CD4-positive, alpha-beta T cell treated with Interleukin-17A for 1 hour (primary cell): Measurements from ENCODE around the gene PIH1D2.
"Not testable (repeated sequence)": the region's sequence is repeated elsewhere in the genome, so short reads cannot be mapped to it uniquely, and the experiment has no call there.

Experiments
- DNase-seq: peaks from one replicate; pipeline ENCODE4 v3.0.0-alpha.2; 2020

Gene PIH1D2, protein sequence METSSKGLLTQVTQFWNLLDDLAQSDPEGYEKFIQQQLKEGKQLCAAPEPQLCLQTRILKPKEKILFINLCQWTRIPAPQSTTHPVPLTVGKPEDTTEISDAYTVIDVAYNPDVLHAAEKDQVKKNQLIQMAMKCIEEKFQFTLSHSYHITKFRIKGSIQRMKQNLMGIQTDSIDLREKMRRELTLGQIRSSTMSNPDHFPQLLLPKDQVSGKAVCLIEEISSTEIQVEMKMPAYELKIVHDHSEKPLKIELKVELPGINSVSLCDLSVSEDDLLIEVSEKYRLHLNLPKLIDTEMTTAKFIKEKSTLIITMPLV

DNA sequence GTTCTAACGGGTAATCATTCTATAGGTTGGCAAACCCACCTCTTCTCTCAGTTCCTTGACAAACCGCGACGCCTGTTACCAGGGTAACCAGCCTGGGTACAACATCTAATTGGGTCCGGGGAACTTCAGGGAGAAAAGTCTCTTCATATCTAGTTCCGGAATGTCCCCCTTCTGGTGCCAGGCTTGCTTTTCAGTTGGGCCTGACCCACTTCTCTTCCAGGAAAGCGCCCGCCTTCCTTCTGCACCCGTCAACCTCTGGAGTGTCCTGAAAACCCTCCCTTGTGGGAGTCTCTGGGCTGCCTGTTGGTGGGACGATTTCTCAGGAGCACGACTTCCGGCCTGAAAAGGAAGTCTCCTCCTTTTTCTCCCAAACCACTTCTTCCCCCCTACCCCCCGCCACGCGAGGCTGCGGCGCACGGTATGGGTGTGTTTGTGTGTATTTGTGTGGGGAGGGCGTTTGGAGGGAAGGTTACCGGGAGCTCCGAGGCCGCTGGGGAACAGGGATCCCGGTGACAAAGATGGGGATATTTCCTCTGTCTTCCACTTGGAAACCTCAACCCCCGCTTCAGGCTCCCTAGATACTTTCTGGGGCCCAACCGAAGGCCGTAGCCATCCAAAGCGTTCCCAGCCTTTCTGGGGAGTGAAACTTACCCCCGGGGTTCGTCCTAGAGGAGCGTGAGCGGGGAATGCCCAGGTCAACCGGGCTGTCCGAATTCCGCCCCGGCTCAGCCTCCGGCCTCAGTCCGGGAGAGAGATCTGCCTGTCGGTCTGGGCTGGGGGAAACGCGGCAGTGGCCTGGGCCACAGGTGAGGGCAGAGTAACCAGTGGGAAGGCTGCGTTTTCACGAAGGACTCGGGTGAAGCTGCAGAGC lies at the start of gene PIH1D2, which contains the start of gene NKAPD1:
Gene PIH1D2, minus strand, starts transcription at position 77 of the 871 bp plus-strand sequence. CDS start 843 bp downstream, outside the sequence.
Gene NKAPD1, plus strand, starts transcription at position 359 of the 871 bp plus-strand sequence. CDS start 1,276 bp downstream, outside the sequence.
- peak; percentile 91 for DNase-seq

DNA sequence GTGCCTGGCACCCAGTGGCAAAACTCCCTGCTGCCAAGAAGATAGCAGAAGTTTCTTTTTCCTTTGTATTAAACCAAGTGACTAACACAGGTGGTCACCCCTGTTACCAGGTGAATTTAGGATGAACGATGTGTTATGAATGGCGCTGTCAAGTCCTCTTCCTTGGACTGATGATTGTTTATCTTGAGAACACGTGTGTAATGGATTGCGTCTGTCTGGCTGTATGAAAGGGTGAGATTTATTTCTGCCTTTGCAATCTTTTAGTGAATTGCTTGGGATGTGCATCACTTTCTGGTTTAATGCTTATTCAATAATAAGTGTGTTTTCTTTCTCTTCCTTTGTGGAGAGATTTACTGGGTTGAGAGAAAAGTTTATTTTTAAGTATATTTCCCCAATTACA lies 49.3 kb upstream of the PIH1D2 start:
- DNase-seq = no peak

DNA sequence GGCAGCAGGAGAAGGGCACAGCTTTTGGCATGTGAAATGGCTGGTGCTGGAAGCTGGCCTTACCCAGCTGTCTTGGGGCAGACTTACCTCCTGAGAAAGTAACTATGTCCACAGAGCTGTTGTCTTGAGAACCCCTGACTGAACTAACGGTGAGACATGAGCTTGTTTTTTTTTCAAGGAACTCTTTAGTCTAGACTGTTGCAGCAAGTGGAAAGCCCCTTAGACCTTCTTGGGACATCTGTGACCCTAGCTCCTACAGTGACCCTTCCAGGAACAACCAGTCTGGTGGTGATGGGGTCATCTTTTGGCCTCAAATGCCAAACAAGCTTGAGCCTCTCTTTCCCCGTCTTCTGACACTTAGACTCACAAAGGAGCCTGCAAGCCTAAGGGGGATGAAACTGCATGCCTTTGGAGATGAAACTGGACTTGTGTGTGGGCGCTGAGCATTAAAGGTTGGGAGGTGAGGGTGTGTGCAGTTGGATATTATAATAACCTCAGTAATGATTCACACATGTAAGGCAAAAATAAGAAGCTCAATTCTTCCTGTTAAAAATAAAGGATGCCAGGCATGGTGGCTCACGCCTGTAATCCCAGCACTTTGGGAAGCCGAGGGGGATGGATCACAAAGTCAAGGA lies 48.3 kb upstream of the PIH1D2 start:
- DNase-seq = no peak

DNA sequence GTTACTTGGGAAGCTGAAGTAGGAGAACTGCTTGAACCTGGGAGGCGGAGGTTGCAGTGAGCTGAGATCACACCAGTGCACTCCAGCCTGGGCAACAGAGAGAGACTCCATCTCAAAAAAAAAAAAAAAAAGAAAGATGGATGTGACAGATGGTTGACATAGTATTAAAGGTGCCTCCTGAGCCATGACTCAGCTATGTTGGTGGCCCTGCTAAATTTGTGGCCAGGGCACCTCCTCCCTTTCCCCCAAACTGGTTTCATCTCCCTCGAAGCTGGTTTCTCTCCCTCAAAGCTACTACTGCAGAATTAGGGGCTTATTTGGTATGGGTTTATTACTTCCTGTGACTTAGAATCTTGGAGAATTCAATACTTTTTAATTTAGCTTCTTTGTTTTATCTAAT lies 44.4 kb upstream of the PIH1D2 start:
- DNase-seq = no peak

DNA sequence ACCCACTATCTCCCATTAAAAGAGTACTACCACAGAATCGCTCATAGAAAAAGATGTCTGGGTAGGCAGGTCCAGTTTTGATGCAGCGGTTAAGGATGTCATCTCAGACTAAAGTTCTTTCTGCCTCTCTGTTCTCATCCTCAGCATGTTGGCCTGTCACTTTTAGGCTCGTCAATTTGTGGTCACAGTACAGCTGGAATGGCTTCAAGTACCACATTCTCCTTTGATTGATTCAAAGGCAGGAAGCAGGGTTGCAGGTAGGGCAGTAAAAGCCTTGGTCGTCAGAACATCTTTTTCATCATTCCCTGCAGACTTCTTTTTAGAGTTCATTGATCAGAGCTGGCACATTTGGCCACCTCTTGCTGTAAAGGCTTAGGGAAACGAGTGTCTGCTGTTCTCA lies 41.6 kb upstream of the PIH1D2 start:
- no peak for DNase-seq

DNA sequence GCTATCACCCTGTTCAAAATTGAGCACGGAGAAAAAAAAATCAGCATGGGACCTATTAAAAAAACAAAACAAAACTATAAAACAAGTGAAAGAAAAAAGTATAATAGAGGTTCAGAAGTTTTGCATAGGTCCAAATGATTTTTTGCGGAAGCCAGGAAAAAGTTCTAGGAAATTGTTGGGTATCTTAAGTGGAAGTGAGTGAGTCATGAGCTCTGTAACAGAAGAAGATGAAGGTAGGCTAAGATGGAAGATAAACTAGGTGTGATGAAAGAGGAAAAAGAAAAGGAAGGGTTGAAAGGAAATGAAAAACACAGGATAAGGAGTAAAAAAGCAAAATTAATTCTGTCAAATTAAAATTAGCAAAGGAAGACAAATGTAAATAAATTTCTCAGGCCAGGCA lies 40.6 kb upstream of the PIH1D2 start:
- no peak for DNase-seq

DNA sequence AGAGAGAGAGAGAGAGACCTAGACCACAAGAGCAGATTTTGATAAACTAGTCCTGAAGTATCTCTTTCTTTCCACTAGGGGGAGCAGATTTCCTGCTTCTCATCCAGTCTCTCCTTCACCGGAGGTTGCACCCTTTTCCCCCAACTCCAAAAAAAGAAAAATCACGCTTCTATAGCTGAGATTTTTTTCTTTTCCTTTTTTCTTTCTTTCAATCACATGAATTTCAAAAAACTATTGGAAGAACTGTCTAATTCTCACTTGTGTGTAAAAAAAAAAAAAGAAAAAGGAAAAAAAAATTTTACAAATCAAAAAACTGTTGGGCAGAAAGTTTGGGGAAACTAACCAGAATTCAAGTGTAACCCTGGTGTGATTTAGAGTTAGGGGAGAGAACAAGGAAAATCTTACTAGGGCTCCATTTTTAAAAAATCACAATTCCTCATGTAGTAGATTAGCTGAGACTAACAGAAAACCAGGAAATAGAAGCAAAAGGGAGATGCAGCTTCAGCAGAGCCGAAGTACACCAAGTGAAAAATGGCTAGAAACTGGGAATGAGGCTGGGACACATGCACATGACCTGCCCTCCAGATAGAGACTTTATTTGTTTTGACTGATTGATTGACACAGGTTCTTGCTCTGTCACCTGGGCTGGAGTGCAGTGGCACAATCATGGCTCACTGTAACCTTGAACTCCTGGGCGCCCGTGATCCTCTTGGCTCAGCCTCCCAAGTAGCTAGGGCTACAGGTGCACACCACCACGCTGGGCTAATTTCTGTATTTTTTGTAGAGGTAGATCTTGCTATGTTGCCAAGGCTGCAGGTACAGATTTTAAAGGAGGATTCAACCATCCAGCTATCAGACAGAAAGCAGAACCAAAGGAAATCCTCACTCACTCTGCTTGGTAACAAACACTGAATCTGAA lies 40.0 kb upstream of the PIH1D2 start:
- peak; percentile 53 for DNase-seq

DNA sequence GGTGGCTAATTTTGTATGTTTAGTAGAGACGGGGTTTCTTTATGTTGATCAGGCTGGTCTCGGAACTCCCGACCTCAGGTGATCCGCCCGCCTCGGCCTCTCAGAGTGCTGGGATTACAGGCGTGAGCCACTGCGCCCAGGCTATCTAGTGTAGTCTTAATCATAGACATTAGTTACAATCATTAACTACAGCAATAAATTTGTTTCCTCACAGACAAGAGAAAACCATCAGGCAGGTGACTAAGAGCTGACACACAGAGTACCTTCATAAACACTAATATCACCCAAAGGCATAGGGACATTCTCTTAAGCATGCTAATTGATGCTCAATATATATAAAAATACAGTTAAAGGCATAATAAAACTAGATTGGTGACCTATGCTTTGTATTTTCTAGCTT lies 32.3 kb upstream of the PIH1D2 start:
- no peak for DNase-seq

DNA sequence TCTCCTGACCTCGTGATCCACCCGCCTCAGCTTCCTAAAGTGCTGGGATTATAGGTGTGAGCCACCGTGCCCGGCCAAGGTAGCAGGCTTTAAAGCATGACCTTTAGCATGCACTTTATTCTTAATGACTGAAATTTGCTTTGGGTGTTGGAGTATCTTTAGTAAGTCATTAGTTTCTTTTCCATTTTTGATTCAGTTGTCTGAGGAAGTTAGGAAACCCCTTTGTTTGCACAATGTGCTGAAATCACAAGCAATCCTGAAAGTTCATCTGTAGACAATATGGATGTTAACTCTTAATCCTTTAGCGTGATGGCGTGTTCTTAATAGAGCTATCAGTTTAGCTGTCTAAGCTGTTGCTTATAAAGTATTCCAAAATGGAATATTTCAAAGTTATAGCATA lies 29.6 kb upstream of the PIH1D2 start:
- no peak for DNase-seq

DNA sequence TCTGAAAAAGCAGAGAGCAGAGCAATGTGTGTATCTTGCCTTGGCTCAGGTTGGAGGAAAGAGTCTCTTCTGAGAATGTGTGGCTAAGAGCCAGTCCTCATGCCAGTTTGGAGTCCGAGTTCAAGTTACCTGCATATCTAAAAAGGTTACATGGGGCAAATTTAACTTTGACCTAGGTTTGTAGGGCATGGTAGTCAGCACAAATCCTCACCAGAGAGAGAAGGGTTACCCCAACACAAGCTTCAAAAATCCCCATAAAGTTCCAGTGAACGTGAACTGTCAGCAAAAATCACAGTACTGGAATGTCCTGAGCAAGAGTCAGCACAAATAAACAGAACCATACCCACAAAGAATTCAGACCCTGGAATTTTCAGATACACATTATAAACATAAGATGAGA lies 26.6 kb upstream of the PIH1D2 start:
- DNase-seq = no peak

DNA sequence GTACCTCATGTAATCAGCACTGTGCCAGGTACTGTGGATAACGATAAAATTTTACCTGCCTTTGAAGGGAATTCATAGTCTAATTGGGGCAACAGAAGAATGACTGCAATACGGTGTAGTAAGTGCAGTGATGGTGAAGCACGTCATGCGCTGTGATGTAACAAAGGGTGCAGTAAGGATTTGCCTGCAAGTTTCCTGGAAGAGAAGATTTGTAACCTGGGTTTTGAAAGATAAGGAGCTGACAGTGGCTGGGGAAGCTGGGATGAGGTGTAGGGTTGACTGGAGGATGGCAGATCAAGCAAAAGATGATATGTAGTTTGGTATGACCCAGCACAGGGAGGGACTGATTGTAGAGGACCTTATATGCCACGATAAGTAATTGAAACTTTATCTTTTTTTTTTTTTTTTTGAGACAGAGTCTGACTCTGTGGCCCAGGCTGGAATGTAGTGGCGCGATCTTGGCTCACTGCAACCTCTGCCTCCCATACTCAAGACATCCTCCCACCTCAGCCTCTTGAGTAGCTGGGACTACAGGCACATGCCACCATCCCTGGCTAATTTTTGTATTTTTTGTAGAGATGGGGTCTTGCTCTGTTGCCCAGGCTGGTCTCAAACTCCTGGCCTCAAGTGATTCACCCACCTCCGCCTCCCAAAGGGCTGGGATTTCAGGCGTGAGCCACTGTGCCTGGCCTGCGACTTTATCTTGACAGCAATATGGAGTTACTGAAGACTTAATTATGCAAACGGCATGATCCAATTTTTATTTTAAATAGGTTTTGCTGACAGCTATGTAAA lies 24.1 kb upstream of the PIH1D2 start:
- DNase-seq = no peak

DNA sequence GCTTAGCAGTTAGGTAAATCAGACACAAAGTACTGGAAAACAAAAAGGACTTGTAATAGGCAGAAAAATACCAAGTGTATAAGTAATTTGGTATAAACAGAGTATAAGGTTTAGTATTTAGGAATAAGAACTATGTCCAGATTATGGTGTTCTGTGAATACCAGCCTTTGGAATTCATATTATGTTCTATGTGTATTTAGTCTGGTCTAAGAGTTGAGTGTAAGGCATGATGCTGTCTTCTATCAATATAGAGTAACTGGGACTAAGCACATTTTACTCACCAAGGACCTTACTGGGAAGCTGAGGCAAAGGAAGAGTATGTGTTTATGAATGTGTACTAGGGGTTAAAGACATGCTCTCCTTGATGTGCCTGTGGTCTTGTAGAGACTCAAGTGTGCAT lies 22.4 kb upstream of the PIH1D2 start:
- no peak for DNase-seq

DNA sequence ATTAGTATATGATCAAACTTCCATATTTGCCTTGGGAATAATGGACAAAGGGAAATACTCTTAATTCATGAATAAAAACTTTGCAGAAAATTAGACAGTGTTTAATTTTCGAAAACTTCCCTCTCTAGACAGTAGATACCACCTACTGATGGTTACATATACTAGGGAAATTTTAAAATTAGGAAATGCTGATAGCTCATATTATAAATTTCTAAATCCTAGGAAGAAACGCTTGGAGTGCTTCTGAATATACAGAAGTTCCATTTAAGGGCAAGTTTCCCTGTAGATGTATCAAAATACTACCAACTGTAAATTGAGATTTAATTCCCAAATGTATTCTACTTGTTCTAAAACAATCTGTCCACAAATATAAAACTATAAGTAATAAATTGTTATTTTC lies 21.5 kb upstream of the PIH1D2 start:
- not testable (repeated sequence) for DNase-seq

DNA sequence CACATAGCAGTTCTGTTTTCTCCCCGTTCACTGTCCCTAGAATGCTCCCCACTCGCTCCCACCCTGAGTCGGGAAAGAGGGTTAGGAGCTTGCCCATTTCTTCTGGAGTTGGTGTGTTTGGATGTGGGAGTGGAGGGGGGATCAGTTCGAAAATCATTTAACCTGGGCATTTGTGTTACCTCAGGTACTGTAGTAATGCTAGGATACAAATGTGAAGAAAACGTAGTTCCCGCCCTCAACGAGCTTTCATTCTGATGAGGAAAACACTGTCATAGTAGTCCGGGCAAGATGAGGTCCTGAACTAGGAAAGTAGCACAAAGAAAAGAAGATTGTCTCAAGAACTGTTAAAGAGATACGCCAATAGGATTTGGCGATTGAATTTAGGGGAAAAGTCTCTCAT lies 13.4 kb upstream of the PIH1D2 start:
- DNase-seq = no peak

DNA sequence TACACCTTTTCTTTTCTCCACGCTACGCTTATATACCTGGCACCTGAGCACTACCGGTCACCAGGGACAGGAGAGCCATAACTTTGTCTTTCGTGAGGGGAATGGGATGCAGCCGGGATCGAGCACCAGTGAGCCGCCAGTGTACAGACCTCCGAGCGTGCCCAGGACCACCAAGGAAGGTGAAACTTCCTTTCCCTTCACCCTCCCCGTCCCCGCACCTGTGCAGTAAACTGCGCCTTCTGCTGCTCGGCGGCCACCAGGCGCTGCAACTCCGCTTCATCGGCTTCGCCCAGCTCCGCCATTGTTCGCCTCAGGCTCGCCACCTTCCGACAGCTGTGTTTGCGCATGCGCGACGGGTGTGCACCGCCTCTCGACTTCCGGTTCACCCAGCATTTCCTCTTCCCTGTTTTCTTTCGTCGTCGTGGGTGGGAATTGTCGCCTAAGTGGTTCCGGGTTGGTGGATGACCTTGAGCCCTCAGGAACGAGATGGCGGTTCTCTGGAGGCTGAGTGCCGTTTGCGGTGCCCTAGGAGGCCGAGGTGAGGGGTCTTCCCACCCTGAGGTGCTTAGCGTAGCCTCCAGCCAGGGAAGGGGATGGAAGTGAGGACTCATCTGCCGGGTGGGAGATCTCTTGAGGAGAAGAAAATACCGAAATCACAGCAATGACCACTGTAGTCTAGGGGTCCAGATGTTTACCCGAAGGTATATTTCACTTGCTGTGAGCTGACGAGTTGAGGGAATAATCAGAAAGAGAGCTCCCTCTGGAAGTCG lies 12.8 kb upstream of the PIH1D2 start, which contains the start of the genes SDHD and TIMM8B:
Gene SDHD, plus strand, starts transcription at position 452 of the 770 bp plus-strand sequence. Its CDS starts 35 bp downstream, at position 487.
Gene TIMM8B, minus strand, starts transcription at position 335 of the 770 bp plus-strand sequence. Its CDS starts 33 bp downstream, at position 302.
- peak; percentile 98 for DNase-seq

DNA sequence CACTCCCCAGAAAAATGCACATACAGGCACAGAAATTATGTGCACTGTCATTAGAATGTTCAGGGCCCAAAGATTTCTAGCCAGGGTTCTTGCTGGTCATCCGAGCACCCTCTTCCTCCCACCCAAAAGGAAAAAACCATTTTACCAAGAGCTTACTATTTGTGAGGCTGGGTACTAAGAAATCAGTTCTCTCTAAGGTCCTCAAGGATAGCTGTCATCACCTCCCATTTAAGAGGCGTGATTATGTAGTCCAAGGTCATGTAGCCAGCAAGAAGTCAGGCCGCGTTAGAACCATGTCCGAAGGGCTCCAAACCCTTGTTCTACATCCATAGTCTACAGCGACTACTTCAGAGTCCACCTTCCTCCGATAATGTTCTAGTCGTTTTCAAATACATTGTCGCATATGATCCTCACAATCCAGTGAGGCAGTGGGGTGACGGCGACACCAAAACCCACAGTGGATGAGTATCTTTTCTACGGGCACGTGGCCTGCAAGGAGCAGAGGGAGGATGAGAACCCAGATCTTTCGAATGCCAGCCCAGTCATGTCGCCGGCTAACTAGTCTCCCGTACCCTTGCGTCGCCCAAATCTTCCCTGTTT lies 12.1 kb upstream of the PIH1D2 start:
- DNase-seq = peak; percentile 34

DNA sequence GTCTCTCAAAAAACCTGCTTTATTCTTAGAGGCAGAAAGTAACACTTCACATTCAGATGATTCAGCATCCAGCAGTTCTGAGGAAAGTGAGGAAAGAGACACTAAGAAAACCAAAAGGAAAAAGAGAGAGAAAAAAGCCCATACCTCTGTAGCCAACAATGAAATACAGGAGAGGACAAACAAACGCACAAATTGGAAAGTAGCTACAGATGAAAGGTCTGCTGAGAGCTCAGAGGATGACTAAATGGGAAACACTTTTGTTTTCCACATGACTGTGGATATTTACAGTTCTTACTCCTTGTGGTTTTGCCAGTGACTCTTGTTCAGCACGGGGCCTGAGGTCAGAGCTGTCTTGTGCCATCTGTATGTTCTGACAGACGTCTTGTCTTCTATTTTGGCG lies 8.9 kb upstream of the PIH1D2 start:
- no peak for DNase-seq

DNA sequence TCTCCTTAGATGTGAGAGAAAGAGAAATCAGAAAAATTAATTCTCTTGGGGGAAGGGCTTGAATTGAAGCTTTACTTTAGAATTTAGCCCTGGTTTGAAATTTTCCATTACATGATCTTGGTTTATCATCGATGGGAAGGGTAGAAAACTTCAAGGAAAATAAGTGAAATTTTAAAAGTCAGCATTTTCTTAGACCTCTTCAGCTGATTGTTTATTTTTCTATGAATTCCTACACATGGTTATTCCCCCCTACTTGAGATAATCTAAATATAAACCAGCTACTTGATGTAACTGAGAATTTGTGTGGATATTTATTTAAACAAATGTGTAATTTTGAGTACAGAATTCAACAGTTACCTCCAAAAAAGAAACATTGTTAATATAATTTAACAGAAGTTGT lies 10.9 kb downstream of the PIH1D2 start:
- no peak for DNase-seq

DNA sequence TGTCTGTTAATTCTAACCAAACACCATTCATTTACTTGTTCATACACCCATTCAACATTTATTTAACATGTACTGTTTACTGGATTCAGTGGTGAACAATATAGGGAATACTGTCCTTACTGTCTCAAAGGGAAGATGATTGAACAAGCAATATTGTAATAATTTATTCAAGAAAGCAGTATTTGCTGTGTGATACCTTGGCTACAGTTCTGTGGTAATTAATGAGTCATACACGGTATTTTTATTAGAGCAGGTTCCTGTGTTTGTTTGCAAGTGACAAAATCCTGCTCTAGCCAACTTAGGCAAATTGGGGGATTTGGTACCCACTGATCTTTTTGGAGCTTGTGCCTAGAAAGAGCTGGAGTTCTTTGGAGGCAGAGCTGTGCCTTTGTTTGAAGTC lies 15.7 kb downstream of the PIH1D2 start:
- DNase-seq = no peak

DNA sequence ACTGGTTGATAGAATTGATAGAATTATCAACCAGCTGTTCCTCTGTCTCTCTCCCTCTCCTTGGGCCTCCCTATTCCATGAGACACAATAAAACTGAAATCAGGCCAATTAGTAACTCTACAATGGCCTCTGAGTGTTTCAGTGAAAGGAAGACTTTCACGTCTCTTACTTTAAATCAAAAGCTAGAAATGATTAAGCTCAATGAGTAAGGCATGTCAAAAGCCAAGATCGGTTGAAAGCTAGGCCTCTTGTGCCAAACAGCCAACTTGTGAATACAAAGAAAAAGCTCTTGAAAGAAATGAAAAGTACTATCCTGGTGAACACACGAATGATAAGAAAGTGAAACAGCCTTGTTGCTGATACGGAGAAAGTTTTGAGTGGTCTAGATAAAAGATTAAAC lies 16.6 kb downstream of the PIH1D2 start:
- no peak for DNase-seq
